LNCaP clone FGC (cell line): ENCODE measurements around the gene ENTPD2.

ENCODE experiments used
- DNase-seq: peaks from one replicate; pipeline ENCODE4 v3.0.0-alpha.2; 2011; ENCODE audit warnings: low read depth
- H3K4me3 ChIP-seq: 2 replicates; pipeline ENCODE4 v1.5.1; 2011; ENCODE audit warnings: mild to moderate bottlenecking, low read depth, low read length, control low read depth
- TF ChIP-seq, protein P1 (sequence below): IDR thresholded peaks from 2 replicates; pipeline ENCODE4 v1.5.1; 2012; ENCODE audit warnings: mild to moderate bottlenecking; ENCODE audit not compliant: control insufficient read depth, insufficient read depth; ENCODE audit errors: extremely low read depth

Gene ENTPD2

GRCh38 chr9:137073992-137074399 is 20.1 kb upstream of the ENTPD2 start:
- TF ChIP-seq, protein P1, sequence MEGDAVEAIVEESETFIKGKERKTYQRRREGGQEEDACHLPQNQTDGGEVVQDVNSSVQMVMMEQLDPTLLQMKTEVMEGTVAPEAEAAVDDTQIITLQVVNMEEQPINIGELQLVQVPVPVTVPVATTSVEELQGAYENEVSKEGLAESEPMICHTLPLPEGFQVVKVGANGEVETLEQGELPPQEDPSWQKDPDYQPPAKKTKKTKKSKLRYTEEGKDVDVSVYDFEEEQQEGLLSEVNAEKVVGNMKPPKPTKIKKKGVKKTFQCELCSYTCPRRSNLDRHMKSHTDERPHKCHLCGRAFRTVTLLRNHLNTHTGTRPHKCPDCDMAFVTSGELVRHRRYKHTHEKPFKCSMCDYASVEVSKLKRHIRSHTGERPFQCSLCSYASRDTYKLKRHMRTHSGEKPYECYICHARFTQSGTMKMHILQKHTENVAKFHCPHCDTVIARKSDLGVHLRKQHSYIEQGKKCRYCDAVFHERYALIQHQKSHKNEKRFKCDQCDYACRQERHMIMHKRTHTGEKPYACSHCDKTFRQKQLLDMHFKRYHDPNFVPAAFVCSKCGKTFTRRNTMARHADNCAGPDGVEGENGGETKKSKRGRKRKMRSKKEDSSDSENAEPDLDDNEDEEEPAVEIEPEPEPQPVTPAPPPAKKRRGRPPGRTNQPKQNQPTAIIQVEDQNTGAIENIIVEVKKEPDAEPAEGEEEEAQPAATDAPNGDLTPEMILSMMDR, result no peak
- no peak overlapping the region for H3K4me3 ChIP-seq
- DNase-seq, result no peak

GRCh38 chr9:137071282-137071681 is 17.4 kb upstream of the ENTPD2 start:
- TF ChIP-seq, protein P1, result no peak
- H3K4me3 ChIP-seq, result peak overlapping the region; percentile 64
- DNase-seq, result no peak

GRCh38 chr9:137070906-137071275 is 17.0 kb upstream of the ENTPD2 start:
- H3K4me3 ChIP-seq, result peak overlapping the region; percentile 64
- no peak for DNase-seq
- TF ChIP-seq, protein P1, result no peak

DNA sequence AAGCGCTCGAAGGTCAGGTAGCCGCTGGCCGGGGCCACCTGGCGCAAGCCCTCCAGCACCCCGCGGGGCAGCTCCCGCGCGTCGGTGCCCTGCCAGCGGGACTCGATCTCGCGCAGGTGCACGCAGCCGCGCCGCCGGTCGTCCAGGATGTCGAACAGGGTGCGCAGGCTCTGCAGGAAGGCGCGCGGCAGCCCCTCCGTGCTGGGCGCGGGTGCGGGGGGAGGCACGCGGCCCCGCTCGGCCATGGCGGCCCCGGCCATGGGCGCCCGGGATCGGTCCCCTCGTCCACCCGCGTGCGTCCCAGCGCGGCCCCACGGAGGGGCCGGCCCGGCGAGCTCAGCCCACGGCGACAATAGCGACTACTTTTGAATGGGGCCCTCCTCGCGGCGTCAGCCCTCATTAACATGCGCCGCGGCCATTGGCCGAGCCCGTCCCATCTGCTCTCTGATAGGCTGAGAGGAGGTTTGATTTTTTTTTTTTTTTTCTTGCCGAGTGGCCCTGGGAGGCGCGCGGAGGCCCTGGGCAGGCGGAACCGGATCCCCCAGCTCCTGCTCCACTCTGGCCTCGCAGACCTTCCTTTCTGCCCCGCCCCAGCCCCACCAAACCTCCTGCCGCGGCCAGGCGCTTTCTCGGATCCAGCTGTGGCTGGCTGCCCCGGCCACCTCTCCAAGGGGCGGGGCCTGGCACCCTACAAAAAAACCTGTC is 16.5 kb upstream of the ENTPD2 start, which contains the start of gene SAPCD2:
Gene SAPCD2 (minus strand): TSS at position 357 of the 705 bp plus-strand sequence. CDS start 97 bp downstream, at position 260.
- DNase-seq, result peak; percentile 89
- TF ChIP-seq, protein P1, result no peak
- H3K4me3 ChIP-seq, result peak within 1 kb of the TSS; percentile 64

GRCh38 chr9:137069508-137070091 is 15.7 kb upstream of the ENTPD2 start:
- H3K4me3 ChIP-seq, result peak overlapping the region; percentile 64
- TF ChIP-seq, protein P1, result no peak
- DNase-seq, result no peak

DNA sequence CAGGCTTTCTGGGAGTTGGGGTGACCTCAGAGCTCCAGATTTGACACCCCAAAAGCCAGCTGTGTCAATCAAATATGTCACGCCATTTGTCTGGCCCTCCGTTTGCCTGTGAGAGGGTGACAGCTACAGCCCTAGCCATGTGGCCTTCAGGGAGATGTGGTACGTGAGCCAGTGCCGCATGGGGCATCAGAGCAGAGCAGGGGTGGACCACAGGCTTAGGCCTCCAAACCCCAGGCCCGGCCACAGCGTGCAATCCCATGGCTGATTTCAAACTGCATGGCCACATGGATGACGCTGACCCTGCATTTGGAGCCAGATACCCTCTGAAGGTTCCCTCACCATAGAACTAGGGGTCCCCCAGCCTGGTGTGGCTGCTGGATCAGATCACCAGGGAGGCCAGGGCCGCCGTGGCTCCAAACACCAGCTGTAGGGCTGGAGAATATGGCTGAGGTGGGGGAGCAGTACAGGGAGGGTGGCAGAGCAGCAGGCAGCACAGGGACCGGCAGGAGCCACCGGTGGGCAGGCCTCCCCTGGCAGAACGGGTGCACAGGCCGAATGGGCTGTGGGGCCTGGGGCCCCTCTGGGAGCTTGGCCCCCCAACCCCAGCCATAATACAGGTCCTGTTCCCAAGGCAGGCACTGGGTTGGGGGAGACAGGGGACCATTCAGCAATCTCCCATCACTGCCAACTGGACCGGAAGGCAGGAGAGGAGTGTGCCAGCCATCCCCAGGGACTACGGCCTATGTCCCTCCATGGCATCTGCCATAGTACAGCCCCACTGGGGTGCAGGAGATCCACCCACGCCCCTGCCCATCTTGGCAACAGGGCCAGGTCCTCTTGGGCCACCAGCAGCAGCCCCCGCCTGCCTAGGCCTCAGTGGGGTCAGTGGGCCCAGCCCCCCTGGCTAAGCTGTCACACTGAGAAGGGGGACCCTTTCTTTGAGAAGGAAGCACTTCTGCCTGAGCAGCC is 15.0 kb upstream of the ENTPD2 start:
- no peak for DNase-seq
- peak overlapping the region; percentile 64 for H3K4me3 ChIP-seq
- TF ChIP-seq, protein P1, result no peak
